A673 (cell line): ENCODE results near the gene SCARB1. TPM values are rescaled to one million over a fixed set of nuclear protein-coding genes. Genes with fewer than 3 reads are reported as not detected.

Experiments
- BruUV-seq: library from RNA; stranded (reverse); fragments of 400-500 nt; replicated peaks from 2 replicates; lab custom pipeline; 2021; lab: Mats Ljungman, UMichigan
- CTCF ChIA-PET: fragments of 300-600 bp; sonication (Branson Sonifier 250); formaldehyde crosslinking; loops from one replicate; lab custom pipeline; 2022; ENCODE audit warnings: antibody characterized with exemption; lab: Charles Lee
- POLR2A ChIA-PET: fragments of 300-600 bp; sonication (Branson Sonifier 250); formaldehyde crosslinking; loops from one replicate; lab custom pipeline; 2022; ENCODE audit warnings: antibody characterized with exemption; ENCODE audit not compliant: low non-redundant PET; lab: Charles Lee
- DNase-seq: peaks from one replicate; pipeline ENCODE4 v3.0.0-alpha.2; 2015; ENCODE audit warnings: low spot score
- H3K27ac ChIP-seq: fragments of 200-600 bp; sonication (generic); 2 replicates; pipeline ENCODE4 v1.5.1; 2016; ENCODE audit warnings: mixed run types, low read depth, mild to moderate bottlenecking, mixed read lengths, antibody characterized with exemption, low read length; ENCODE audit not compliant: poor library complexity, severe bottlenecking
- H3K27me3 ChIP-seq: fragments of 200-600 bp; sonication (generic); replicated peaks from 2 replicates; pipeline ENCODE4 v1.6.1; 2017; ENCODE audit warnings: mixed run types, low read depth, mild to moderate bottlenecking, mixed read lengths, antibody characterized with exemption, low read length; ENCODE audit not compliant: insufficient read depth, poor library complexity
- H3K36me3 ChIP-seq: fragments of 200-600 bp; sonication (generic); 2 replicates; pipeline ENCODE4 v1.6.1; 2016; ENCODE audit warnings: mixed run types, mild to moderate bottlenecking, mixed read lengths, antibody characterized with exemption, low read length; ENCODE audit not compliant: insufficient read depth, poor library complexity, severe bottlenecking
- H3K4me1 ChIP-seq: fragments of 200-600 bp; sonication (generic); 2 replicates; pipeline ENCODE4 v1.6.1; 2017; ENCODE audit warnings: mixed run types, mild to moderate bottlenecking, mixed read lengths, antibody characterized with exemption, low read length; ENCODE audit not compliant: insufficient read depth, poor library complexity, severe bottlenecking
- H3K4me3 ChIP-seq: fragments of 200-600 bp; sonication (generic); 2 replicates; pipeline ENCODE4 v1.5.1; 2016; ENCODE audit warnings: low read depth, mixed run types, mild to moderate bottlenecking, mixed read lengths, low read length; ENCODE audit not compliant: poor library complexity, severe bottlenecking
- H3K9me3 ChIP-seq: fragments of 200-600 bp; sonication (generic); 2 replicates; pipeline ENCODE4 v1.6.1; 2016; ENCODE audit warnings: mixed run types, low read depth, mild to moderate bottlenecking, mixed read lengths, antibody characterized with exemption, low read length; ENCODE audit not compliant: poor library complexity, severe bottlenecking
- CTCF ChIP-seq: fragments of 300-800, 200-600 bp; sonication (generic); conservative IDR thresholded peaks from 2 replicates; pipeline ENCODE4 v1.5.1; 2017; ENCODE audit warnings: low read depth, mild to moderate bottlenecking, antibody characterized with exemption, low read length, moderate library complexity, mixed read lengths
- EZH2 ChIP-seq: fragments of 200-600 bp; sonication (generic); IDR thresholded peaks from 2 replicates; pipeline ENCODE4 v1.6.1; 2017; ENCODE audit warnings: borderline replicate concordance, low read depth, mild to moderate bottlenecking, mixed read lengths, antibody characterized with exemption, low read length; ENCODE audit not compliant: poor library complexity, severe bottlenecking
- intact Hi-C: fragments of 100-400 bp; cut with micrococcal nuclease; formaldehyde crosslinking; loops from one replicate; pipeline ENCODE4 v1.10.0; 2022; ENCODE audit not compliant: unreplicated experiment
- total RNA-seq: library from RNA; stranded (reverse); gene quantifications from 2 replicates; pipeline ENCODE4 v1.2.3, GENCODE V29; 2021

SCARB1 gene
- total RNA-seq, 1 experiment from 2014 or later, result 74.6 TPM

GRCh38 chr12:124744273-124744640, 119.4 kb downstream of the SCARB1 start:
- intact Hi-C loops, result no loop called here
- no peaks in the 10 kb centered on the region for H3K27me3 ChIP-seq

GRCh38 chr12:124743479-124744272, 120.0 kb downstream of the SCARB1 start:
- ChIA-PET CTCF (no interaction called here), POLR2A (no interaction called here)
- no peak for TF ChIP-seq EZH2
- TF ChIP-seq CTCF, result no peak
- Histone ChIP-seq H3K4me3 (no peak overlapping the region), H3K36me3 (no peaks in the 10 kb centered on the region), H3K27ac (peak overlapping the region; percentile 24), H3K27me3 (no peaks in the 10 kb centered on the region), H3K4me1 (peaks cover 16% of the 10 kb centered on the region), H3K9me3 (no peaks in the 10 kb centered on the region)
- no peak for DNase-seq
- BruUV-seq, result no TSS peak
- intact Hi-C loops, result no loop called here

More at GRCh38 chr12:124744273-124744640, 119.4 kb downstream of the SCARB1 start:
- H3K9me3 ChIP-seq, result no peaks in the 10 kb centered on the region
- peak overlapping the region; percentile 24 for H3K27ac ChIP-seq
- no peak for TF ChIP-seq EZH2
- no peak for TF ChIP-seq CTCF
- ChIA-PET POLR2A (no interaction called here), CTCF (interaction anchor here (0.6 kb wide), 1 partner anchor 709 kb away, joined by 4 read pairs; no protein-coding TSS in a partner anchor)
- no TSS peak for BruUV-seq
- no peak for DNase-seq
- peaks cover 16% of the 10 kb centered on the region for H3K4me1 ChIP-seq
- H3K4me3 ChIP-seq, result no peak overlapping the region
- no peaks in the 10 kb centered on the region for H3K36me3 ChIP-seq

GRCh38 chr12:124742678-124743077, 121.0 kb downstream of the SCARB1 start:
- CTCF ChIA-PET, result no interaction called here
- intact Hi-C loops, result no loop called here
- H3K4me1 ChIP-seq, result peaks cover 16% of the 10 kb centered on the region
- H3K36me3 ChIP-seq, result no peaks in the 10 kb centered on the region
- no peak overlapping the region for H3K27ac ChIP-seq
- POLR2A ChIA-PET, result no interaction called here
- TF ChIP-seq EZH2, result no peak
- TF ChIP-seq CTCF, result no peak
- no peaks in the 10 kb centered on the region for H3K9me3 ChIP-seq
- no TSS peak for BruUV-seq
- no peak for DNase-seq
- H3K4me3 ChIP-seq, result no peak overlapping the region
- H3K27me3 ChIP-seq, result no peaks in the 10 kb centered on the region
